ENCODE results near the gene ADD1. TPM values are rescaled to one million over a fixed set of nuclear protein-coding genes. Genes with fewer than 3 reads are reported as not detected.

Gene ADD1
- polyA plus RNA-seq, 3 donors, result 76.1 to 122 (median 103) TPM

GRCh38 chr4:2938906-2939305 lies 95.3 kb downstream of the ADD1 start:
- Histone ChIP-seq H3K9me3 (replicated peaks in 1 of 2; ENCODE audit: control insufficient read depth in 1 of 2, insufficient read depth in 1 of 2, low read length in 2 of 2) (no peaks in the 10 kb centered on the region), H3K4me2 (replicated peaks; ENCODE audit: extremely low read depth, low read length, poor library complexity, severe bottlenecking) (no peak overlapping the region), H4K20me1 (ENCODE audit: insufficient read depth, low read length) (peaks cover 32% of the 10 kb centered on the region), H3K9ac (ENCODE audit: insufficient read depth, low read length, poor library complexity, severe bottlenecking) (no peak overlapping the region), H3K27ac (ENCODE audit: low read depth in 1 of 2, low read length in 2 of 2) (no peak overlapping the region), H2AFZ (ENCODE audit: insufficient read depth, low read depth, low read length, poor library complexity, severe bottlenecking) (no peak overlapping the region), H3K27me3 (ENCODE audit: control insufficient read depth in 2 of 2, insufficient read depth in 2 of 2, low read length in 2 of 2) (no peaks in the 10 kb centered on the region), H3K4me3 (replicated peaks in 1 of 3; ENCODE audit: low read depth in 2 of 3, low read length in 3 of 3) (no peak overlapping the region), H3K36me3 (replicated peaks in 1 of 2; ENCODE audit: control insufficient read depth in 1 of 2, insufficient read depth in 2 of 2, low read length in 2 of 2) (peaks cover 64 to 73% of the 10 kb centered on the region in 2 donors), H3K79me2 (ENCODE audit: insufficient read depth, low read length) (peaks cover 28% of the 10 kb centered on the region), H3K4me1 (ENCODE audit: control insufficient read depth in 1 of 2, insufficient read depth in 2 of 2, low read length in 2 of 2) (peaks cover 13 to 15% of the 10 kb centered on the region in 2 donors)
- Mint-ChIP-seq H3K27ac (peak overlapping the region in 2 of 7 donors; percentile 2 to 66), H3K4me1 (peaks cover 19% of the 10 kb centered on the region), H3K27me3 (ENCODE audit: low read depth in 3 of 3) (no peaks in the 10 kb centered on the region), H3K4me3 (no peak overlapping the region), H3K9me3 (no peaks in the 10 kb centered on the region), H3K36me3 (peaks cover 56 to 72% of the 10 kb centered on the region in 2 donors)
- WGBS (ENCODE audit: insufficient coverage), result 78% methylated on average over 10 of the region's 14 CpGs
- intact Hi-C loops (cut with micrococcal nuclease), result loop anchor here (10.0 kb wide), 1 partner anchor 94 kb away; the partner anchor contains the start of gene ADD1 (in 2 of the 2)
- no peak for TF ChIP-seq CTCF (IDR thresholded peaks at IDR 0.05)
- DNase-seq, result no peak

GRCh38 chr4:2939383-2940243 lies 96.0 kb downstream of the ADD1 start:
- Mint-ChIP-seq H3K36me3 (peaks cover 61 to 79% of the 10 kb centered on the region in 2 donors), H3K27me3 (ENCODE audit: low read depth in 3 of 3) (no peaks in the 10 kb centered on the region), H3K4me3 (no peak overlapping the region), H3K27ac (peak overlapping the region in 3 of 7 donors; percentile 2 to 67 (median 41)), H3K9me3 (no peaks in the 10 kb centered on the region), H3K4me1 (peaks cover 19% of the 10 kb centered on the region)
- Histone ChIP-seq H2AFZ (ENCODE audit: insufficient read depth, low read depth, low read length, poor library complexity, severe bottlenecking) (no peak overlapping the region), H3K4me2 (replicated peaks; ENCODE audit: extremely low read depth, low read length, poor library complexity, severe bottlenecking) (no peak overlapping the region), H3K9me3 (replicated peaks in 1 of 2; ENCODE audit: control insufficient read depth in 1 of 2, insufficient read depth in 1 of 2, low read length in 2 of 2) (no peaks in the 10 kb centered on the region), H3K79me2 (ENCODE audit: insufficient read depth, low read length) (peaks cover 25% of the 10 kb centered on the region), H3K9ac (ENCODE audit: insufficient read depth, low read length, poor library complexity, severe bottlenecking) (no peak overlapping the region), H4K20me1 (ENCODE audit: insufficient read depth, low read length) (peaks cover 32% of the 10 kb centered on the region), H3K27me3 (ENCODE audit: control insufficient read depth in 2 of 2, insufficient read depth in 2 of 2, low read length in 2 of 2) (no peaks in the 10 kb centered on the region), H3K4me1 (ENCODE audit: control insufficient read depth in 1 of 2, insufficient read depth in 2 of 2, low read length in 2 of 2) (peaks cover 12 to 14% of the 10 kb centered on the region in 2 donors), H3K36me3 (replicated peaks in 1 of 2; ENCODE audit: control insufficient read depth in 1 of 2, insufficient read depth in 2 of 2, low read length in 2 of 2) (peaks cover 69 to 80% of the 10 kb centered on the region in 2 donors), H3K4me3 (replicated peaks in 1 of 3; ENCODE audit: low read depth in 2 of 3, low read length in 3 of 3) (no peak overlapping the region), H3K27ac (ENCODE audit: low read depth in 1 of 2, low read length in 2 of 2) (no peak overlapping the region)
- WGBS (ENCODE audit: insufficient coverage), result 93% methylated on average over 25 of the region's 30 CpGs
- no peak for TF ChIP-seq CTCF (IDR thresholded peaks at IDR 0.05)
- intact Hi-C loops (cut with micrococcal nuclease), result loop anchor here (10.0 kb wide), 1 partner anchor 95 kb away; the partner anchor contains the start of gene ADD1 (in 2 of the 2)
- no peak for DNase-seq
